Spinal cord (tissue), 10 donors: Measurements from ENCODE around the gene DNA2. TPM values are rescaled to one million over a fixed set of nuclear protein-coding genes. Genes with fewer than 3 reads are reported as not detected.

ENCODE experiments used
- DNase-seq, 6 donors: peaks; one replicate each; pipeline versions ENCODE4 v3.0.0 to v3.0.0-alpha.2; 2013 to 2015; ENCODE audit warnings: low spot score in 6 of 6, low read depth in 4 of 6
- H3K27ac ChIP-seq: one replicate; pipeline ENCODE4 v1.5.1; 2013; ENCODE audit warnings: low read depth, low read length, control low read depth
- H3K27me3 ChIP-seq: one replicate; pipeline ENCODE4 v1.6.1; 2013; ENCODE audit warnings: low read length; ENCODE audit not compliant: control insufficient read depth, insufficient read depth
- H3K36me3 ChIP-seq: one replicate; pipeline ENCODE4 v1.6.1; 2013; ENCODE audit warnings: low read length; ENCODE audit not compliant: control insufficient read depth, insufficient read depth
- H3K4me1 ChIP-seq: one replicate; pipeline ENCODE4 v1.6.1; 2013; ENCODE audit warnings: low read length; ENCODE audit not compliant: control insufficient read depth, insufficient read depth
- H3K4me3 ChIP-seq: one replicate; pipeline ENCODE4 v1.5.1; 2013; ENCODE audit warnings: low read depth, low read length, control low read depth
- H3K9me3 ChIP-seq: one replicate; pipeline ENCODE4 v1.6.1; 2013; ENCODE audit warnings: low read length; ENCODE audit not compliant: control insufficient read depth, insufficient read depth
- WGBS: methylation state at CpG from one replicate; pipeline ENCODE4 v1.1.5; 2013; ENCODE audit warnings: missing lambda C conversion rate; ENCODE audit not compliant: insufficient coverage; 5-methylcytosine and 5-hydroxymethylcytosine counted together
- polyA plus RNA-seq, 2 donors: library from polyadenylated mRNA; unstranded; fragments of 120-200 nt; gene quantifications; one replicate each; pipeline ENCODE4 v1.2.1, GENCODE V29; 2013; ENCODE audit not compliant: insufficient read length in 2 of 2
- small RNA-seq: library from RNA; depleted of rRNA; stranded (forward); fragments of <200 nt; gene quantifications from one replicate; pipeline ENCODE3, GENCODE V24; 2014; ENCODE audit warnings: low replicate concordance
- total RNA-seq, 2 donors: library from RNA; depleted of rRNA in 1 of 2; stranded (reverse); fragments of 120-200 nt in 1 of 2; fragments of >200 nt in 1 of 2; gene quantifications; one replicate each; pipeline versions ENCODE4 v1.2.3 to v1.2.4, GENCODE V29; 2013 to 2014
- donor health status: healthy.

DNA2 gene
- total and polyA plus RNA-seq, 4 donors: 5.9 to 11.5 (median 8.9) TPM

GRCh38 chr10:68367121-68367520 lies 104.7 kb downstream of the DNA2 start:
- Histone ChIP-seq H3K27me3 (no peaks in the 10 kb centered on the region), H3K4me3 (no peak overlapping the region), H3K36me3 (peaks cover 51% of the 10 kb centered on the region), H3K4me1 (no peaks in the 10 kb centered on the region), H3K9me3 (peaks cover 3% of the 10 kb centered on the region), H3K27ac (no peak overlapping the region)
- DNase-seq: no peak
- no CpG with 5 or more reads among the region's 2 CpGs for WGBS

GRCh38 chr10:68366600-68366999 lies 105.2 kb downstream of the DNA2 start:
- Histone ChIP-seq H3K9me3 (peaks cover under 1% of the 10 kb centered on the region), H3K4me3 (no peak overlapping the region), H3K4me1 (no peaks in the 10 kb centered on the region), H3K27me3 (no peaks in the 10 kb centered on the region), H3K27ac (no peak overlapping the region), H3K36me3 (peaks cover 51% of the 10 kb centered on the region)
- no peak for DNase-seq
- 100% methylated on average over 1 of the region's 5 CpGs for WGBS

- Histone ChIP-seq H3K27me3 (no peaks in the 10 kb centered on the region), H3K4me1 (no peaks in the 10 kb centered on the region), H3K9me3 (no peaks in the 10 kb centered on the region), H3K27ac (no peak overlapping the region), H3K36me3 (peaks cover 45% of the 10 kb centered on the region), H3K4me3 (no peak overlapping the region)
- DNase-seq: no peak
- WGBS: no CpG with 5 or more reads among the region's 2 CpGs
These were observed 106.2 kb downstream of the DNA2 start for GRCh38 chr10:68365611-68366010.

DNA sequence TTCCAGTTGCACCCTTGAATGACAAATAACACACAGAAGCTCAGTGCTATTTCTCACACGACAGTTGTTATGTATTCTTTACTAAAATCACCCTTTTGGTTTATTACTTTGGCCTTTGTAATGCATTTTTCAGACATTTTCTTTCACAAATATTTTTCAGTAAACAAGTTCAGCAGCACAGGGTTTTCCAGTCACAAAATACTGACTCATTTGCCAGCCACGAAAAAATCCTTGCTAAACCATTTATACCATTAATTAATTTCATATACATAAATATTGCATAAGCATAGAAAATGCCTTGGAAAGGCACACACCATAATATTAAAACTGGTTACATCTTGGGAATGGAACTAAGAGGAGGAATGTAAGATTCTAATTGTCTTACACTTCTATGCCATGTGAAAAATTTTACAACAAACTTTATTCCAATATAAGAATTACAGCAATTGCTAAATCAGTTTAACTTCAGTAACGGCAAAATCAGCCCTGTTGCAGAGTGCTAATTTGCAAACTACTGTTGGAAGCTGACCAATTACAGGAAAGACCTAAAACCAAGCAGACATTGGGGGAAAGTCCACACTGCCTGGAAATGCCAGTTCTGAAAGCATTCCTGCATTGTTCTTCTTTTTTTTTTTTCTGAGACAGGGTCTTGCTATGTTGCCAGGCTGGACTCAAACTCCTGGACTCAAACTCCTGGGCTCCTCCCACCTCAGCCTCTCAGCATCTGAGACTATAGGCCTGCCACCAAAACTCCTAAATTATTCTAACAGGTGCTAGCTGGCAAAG lies 107.5 kb downstream of the DNA2 start:
- no peaks in the 10 kb centered on the region for H3K4me1 ChIP-seq
- DNase-seq: no peak
- no peaks in the 10 kb centered on the region for H3K9me3 ChIP-seq
- H3K36me3 ChIP-seq: peaks cover 38% of the 10 kb centered on the region
- no peaks in the 10 kb centered on the region for H3K27me3 ChIP-seq
- no peak overlapping the region for H3K27ac ChIP-seq
- H3K4me3 ChIP-seq: no peak overlapping the region
- 94% methylated on average over 2 of the region's 3 CpGs for WGBS

Small RNA genes lying within 50 kb of the gene (small RNA-seq; reads per million reads assigned to genes)
- gene RF00019 (not detected), gene RNA5SP319 (not detected)

Other genes with a start within 250 kb of the DNA2 start
- under 1 TPM in 1 of 2 donors, not detected in 1; 0.39 TPM for gene ATOH7, start 239.9 kb downstream of the DNA2 start, total RNA-seq
- under 1 TPM; 0.92 to 0.99 TPM for gene ATOH7, start 239.9 kb downstream of the DNA2 start, polyA plus RNA-seq
- gene HNRNPH3, start 139.9 kb downstream of the DNA2 start, total RNA-seq: 10 to 100 TPM; 32.1 to 44.8 TPM
- gene HNRNPH3, start 139.9 kb downstream of the DNA2 start, polyA plus RNA-seq: 100 to 1,000 TPM; 253 to 266 TPM
- 10 to 100 TPM in 1 of 2 donors, 1 to 10 TPM in 1; 7.9 to 10.7 TPM for gene PBLD, start 139.0 kb downstream of the DNA2 start, total RNA-seq
- gene PBLD, start 139.0 kb downstream of the DNA2 start, polyA plus RNA-seq: 10 to 100 TPM; 14.4 to 16.9 TPM
- gene RUFY2, start 64.7 kb downstream of the DNA2 start, total RNA-seq: 10 to 100 TPM; 43.1 to 71.6 TPM
- 10 to 100 TPM; 52.5 to 61.5 TPM for gene RUFY2, start 64.7 kb downstream of the DNA2 start, polyA plus RNA-seq
- 10 to 100 TPM; 39.7 to 58.2 TPM for gene SLC25A16, start 55.5 kb upstream of the DNA2 start, total RNA-seq
- gene SLC25A16, start 55.5 kb upstream of the DNA2 start, polyA plus RNA-seq: 10 to 100 TPM; 16.2 to 20.8 TPM
- 10 to 100 TPM; 24.4 to 26.5 TPM for gene TET1, start 88.4 kb upstream of the DNA2 start, total RNA-seq
- 1 to 10 TPM; 4.9 to 6.8 TPM for gene TET1, start 88.4 kb upstream of the DNA2 start, polyA plus RNA-seq
- gene CCAR1, start 249.3 kb upstream of the DNA2 start, total RNA-seq: 10 to 100 TPM; 31.2 to 62.9 TPM
- 100 to 1,000 TPM in 1 of 2 donors, 10 to 100 TPM in 1; 89.4 to 110 TPM for gene CCAR1, start 249.3 kb upstream of the DNA2 start, polyA plus RNA-seq